GM04504 (cell line): ENCODE data around the gene MED14.

Source experiments
- DNase-seq: peaks from one replicate; pipeline ENCODE4 v3.0.0-alpha.2; 2012; ENCODE audit warnings: low read depth

The MED14 gene

GRCh38 chrX:40729598-40730584, 5.5 kb downstream of the MED14 start:
- DNase-seq: no peak

GRCh38 chrX:40727581-40728252, 7.6 kb downstream of the MED14 start:
- no peak for DNase-seq

- no peak for DNase-seq
These were observed 8.2 kb downstream of the MED14 start for GRCh38 chrX:40727093-40727492.

DNA sequence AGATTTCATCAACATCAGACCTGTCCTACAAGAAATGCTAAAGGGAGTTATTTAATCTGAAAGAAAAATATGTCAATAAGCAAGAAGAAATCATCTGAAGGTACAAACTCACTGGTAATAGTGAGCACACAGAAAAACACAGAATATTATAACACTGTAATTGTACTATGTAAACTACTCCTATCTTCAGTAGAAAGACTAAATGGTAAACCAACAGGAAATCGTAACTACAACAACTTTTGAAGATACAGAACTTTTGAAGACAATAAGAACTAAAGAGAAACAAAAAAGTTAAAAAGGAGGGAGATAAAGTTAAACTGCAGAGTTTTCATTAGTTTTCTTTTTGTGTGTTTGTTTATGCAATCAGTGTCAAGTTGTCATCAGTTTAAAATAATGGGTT, 12.4 kb downstream of the MED14 start:
- no peak for DNase-seq

DNA sequence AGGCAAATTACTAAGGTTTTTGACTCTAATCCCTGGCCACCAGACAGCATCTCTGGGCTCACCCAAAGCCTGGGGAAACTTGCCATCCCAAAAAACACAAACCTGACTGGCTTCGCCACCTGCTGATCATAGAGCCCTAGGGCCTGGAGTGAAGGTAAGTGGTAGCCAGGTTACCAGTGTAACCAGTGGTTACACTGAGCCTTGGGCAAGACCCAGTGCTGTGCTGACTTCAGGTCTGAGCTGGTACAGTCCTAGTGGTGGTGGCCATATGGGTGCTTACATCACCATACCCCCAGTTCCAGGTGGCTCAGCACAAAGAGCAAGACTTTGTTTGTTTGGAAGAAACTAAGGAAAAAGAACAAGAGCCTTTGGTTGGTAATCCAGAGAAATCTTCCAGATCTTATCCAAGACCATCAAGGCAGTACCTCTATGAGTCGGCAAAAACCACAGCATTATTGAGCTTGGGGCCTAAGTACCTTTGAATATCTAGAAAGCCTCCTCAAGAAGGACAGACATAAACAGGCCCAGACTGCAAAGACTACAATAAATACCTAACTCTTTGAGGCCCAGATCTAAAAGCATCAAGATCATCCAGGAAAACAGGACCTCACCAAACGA, 13.7 kb downstream of the MED14 start:
- DNase-seq: no peak

DNA sequence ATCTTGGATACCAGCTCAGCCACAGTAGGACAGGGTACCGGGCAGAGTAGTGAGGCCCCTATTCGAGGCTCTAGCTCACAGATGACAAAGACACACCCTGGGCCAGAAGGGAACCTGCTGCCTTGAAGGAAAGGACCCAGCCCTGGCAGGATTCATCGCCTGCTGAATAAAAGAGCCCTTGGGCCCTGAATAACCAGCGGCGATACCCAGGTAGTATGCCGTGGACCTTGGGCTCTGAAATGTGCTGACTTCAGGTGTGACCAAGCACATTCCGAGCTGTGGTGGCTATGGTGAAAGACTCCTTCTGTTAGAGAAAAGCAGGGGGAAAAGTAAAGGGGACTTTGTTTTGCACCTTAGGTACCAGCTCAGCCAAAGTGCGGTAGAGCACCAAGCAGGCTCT, 14.6 kb downstream of the MED14 start:
- no peak for DNase-seq

DNA sequence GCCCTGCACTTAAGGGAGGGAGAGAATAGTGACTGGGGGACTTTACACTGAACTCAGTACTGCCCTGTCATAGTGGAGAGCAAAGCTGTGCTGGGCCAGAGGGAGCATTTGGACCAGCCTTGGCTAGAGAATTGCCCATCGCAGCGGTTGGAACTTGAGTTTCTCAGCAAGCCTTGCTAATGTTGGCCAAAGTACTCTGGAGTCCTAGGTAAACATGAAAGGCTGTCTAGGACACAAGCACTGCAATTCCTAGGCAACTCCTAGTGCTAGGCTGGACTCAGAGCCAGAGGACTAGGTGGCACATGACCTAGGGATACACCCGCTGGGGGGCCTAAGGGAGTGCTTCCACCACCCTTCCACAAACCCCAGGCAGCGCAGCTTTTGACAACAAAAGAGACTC, 15.0 kb downstream of the MED14 start:
- DNase-seq: no peak

DNA sequence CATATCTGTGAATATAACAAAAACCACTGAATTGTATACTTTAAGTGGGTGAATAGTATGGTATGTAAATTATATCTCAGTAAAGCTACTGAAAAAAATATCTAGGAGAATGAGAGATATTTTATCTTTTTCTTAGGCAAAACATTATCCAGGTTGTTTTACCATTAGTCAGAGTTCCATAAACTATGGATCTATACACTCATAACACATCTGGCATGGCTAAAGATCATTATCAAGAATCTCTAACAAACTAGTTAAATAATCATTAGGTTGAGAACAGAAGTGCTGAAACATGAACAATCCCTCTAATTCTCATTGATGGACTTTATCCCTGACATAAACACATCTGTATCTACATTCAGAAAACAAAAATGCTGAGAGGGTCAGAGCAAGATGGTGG, 15.6 kb downstream of the MED14 start:
- DNase-seq: no peak

GRCh38 chrX:40719218-40719617, 16.1 kb downstream of the MED14 start:
- DNase-seq: no peak

DNA sequence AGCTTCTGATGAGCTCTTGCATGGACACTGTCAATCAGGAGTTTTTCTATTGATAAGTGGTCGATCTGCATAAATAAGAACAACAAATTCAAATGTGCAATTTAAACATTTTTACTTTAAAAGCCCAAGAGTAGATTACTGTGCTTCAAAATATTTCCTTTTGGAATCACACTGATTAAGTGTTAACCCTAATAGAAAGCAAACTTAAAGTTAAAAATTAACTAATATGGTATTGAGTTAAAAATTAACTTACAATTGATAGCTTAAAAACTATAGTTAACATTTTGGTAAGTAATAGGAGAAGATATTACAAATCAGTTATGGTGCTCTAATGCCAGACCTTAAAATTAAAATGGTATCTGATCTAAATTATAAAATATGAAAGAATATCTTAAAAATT, 25.9 kb downstream of the MED14 start:
- no peak for DNase-seq

- no peak for DNase-seq
These were observed 29.6 kb downstream of the MED14 start for GRCh38 chrX:40705658-40706312.

DNA sequence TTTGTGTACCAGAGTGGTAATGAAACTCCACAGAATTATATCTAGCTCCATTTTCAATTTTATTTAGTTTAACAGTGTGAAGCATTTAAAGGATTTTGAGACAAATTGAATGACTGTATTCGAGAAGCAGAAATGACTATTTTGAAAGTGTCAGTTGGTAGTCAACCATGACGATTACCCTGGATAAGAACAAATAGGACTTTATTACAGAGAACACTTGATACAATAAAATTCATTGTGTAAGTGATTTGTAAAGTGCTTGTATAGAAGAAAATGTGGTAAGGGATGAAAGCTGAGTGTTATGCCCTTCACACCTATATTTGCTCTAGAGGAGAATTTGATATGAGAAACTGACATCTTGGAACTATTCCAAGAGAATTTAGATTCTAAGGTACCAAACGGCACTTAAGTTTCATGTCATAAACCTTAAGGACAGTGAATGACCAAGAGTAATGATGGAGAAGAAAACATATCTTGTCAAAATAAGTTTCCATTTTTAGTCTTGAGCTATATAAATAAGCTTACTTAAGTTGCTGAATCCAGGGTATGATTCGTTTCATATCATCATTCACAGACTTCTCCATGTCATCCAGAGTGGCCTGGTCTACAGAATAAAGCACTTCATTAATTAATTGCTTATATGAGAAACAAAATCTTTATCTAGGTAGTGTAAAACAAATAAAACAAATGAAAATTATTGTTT, 34.6 kb downstream of the MED14 start:
- DNase-seq: no peak

DNA sequence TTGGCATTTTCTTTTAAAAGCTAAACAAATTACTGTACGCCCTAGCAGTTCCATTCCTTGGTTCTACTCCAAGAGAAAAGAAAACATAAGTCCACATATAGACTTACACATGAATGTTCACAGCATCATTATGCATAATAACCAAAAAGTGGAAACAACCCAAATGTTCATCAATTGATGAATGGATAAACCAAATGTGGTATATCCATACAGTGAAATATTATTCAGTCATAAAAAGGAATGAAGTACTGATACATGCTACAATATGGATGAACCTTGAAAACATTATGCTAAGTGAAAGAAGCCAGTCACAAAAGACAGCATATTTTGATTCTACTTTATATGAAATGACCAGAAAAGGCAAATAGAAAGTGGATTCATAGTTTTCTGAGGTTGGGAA, 36.5 kb downstream of the MED14 start:
- DNase-seq: no peak

- DNase-seq: no peak
These were observed 40.5 kb downstream of the MED14 start for GRCh38 chrX:40694802-40695201.

DNA sequence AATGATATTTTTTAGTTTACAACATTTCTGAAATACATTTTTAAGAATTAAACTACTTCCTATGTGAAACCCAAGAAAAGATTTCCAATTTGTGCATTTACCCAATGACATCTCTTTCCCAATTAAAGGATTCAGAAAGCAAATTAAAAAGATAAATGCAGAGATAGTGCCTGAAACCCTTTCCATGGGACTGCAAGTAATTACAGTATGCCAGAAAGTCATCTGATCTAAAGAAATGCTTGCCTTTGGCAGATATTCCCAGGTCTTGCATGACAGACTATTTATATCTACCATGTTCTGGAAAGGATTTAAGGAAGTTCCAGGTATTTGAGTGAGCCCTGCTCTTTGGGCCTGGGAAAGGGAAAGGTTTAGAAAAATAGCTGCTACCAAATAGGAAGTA, 46.4 kb downstream of the MED14 start:
- no peak for DNase-seq

- DNase-seq: no peak
These were observed 48.2 kb downstream of the MED14 start for GRCh38 chrX:40687169-40687568.

- no peak for DNase-seq
These were observed 49.9 kb downstream of the MED14 start for GRCh38 chrX:40685362-40685918.

DNA sequence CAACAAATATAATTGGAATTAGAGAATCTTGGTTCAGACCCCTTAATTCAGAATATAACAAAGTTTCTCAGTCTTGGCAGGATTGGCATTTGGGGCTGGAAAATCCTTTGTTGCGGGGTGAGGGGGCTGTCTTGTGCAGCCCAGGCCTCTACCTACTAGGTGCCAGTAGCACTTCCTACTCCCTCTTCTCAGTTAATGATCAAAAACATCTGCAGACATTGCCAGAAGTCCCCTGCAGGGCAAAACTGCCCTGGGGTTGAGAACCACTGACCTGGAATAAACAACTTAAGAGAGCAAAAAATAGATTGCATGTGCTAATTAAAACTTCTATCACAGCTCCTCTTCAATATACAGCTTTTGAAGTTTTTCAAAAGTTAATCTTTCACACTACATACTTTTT, 51.2 kb downstream of the MED14 start:
- DNase-seq: no peak

DNA sequence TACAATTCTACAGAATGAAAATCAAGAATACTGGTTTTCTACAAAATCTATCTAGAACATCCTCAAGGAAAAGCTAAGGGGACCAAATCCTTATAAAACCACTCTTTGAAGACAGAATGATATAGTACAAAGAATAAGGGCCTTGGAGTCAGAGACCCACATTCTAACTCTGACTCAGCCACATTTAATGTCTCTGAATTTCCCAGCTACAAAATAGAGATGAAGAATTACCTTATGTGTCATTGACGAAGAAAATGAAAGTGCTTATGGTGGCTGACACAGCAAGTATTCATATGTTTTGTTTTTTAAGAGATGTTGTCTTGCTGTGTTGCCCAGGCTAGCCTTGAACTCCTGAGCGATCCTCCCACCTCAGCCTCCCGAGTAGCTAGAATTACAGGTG, 52.1 kb downstream of the MED14 start:
- DNase-seq: no peak

DNA sequence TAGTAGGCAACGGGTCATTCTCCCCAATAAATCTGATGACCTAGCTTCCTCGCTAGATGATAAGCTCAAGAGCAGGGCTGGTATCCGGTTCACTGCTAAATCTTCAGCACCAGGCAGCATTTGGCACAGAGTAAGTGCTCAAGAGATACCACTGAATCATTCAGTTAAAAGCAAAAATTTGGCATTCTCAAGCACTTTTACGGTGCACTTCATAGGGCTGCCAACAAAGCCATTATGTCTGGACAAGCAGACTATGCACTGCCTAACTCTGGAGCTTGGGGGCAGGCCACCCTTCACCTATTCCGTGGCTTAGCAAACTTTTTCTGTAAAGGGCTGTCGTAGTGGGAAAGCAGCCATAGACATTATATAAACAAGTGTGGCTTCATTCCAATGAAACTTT, 64.2 kb downstream of the MED14 start:
- DNase-seq: no peak

GRCh38 chrX:40663880-40664630, 71.3 kb downstream of the MED14 start:
- no peak for DNase-seq
